PC-3 (cell line): ENCODE results near the gene PIGV. TPM values are rescaled to one million over a fixed set of nuclear protein-coding genes. Genes with fewer than 3 reads are reported as not detected.

Source experiments
- ATAC-seq: fragments of 200-7000 bp; cut with Tn5 transposase; 2 replicates; pipeline ENCODE4 v1.9.1; 2020; ENCODE audit warnings: mild to moderate bottlenecking, moderate library complexity
- BruUV-seq: library from RNA; stranded (reverse); fragments of 400-500 nt; replicated peaks from 2 replicates; lab custom pipeline; 2021; lab: Mats Ljungman, UMichigan
- CTCF ChIA-PET: fragments of 300-600 bp; sonication (Branson Sonifier 250); formaldehyde crosslinking; loops from one replicate; lab custom pipeline; 2022; ENCODE audit warnings: antibody characterized with exemption; lab: Charles Lee
- POLR2A ChIA-PET: fragments of 300-600 bp; sonication (Branson Sonifier 250); formaldehyde crosslinking; loops from one replicate; lab custom pipeline; 2022; ENCODE audit warnings: antibody characterized with exemption; ENCODE audit not compliant: unreplicated experiment; lab: Charles Lee
- DNase-seq: peaks from one replicate; pipeline ENCODE4 v3.0.0-alpha.2; 2015
- H2AFZ ChIP-seq: fragments of 300-600 bp; sonication (generic); 2 replicates; pipeline ENCODE4 v1.6.0; 2016; ENCODE audit warnings: antibody characterized with exemption, low read length
- H3F3A ChIP-seq: fragments of 300-600 bp; sonication (generic); one replicate; pipeline ENCODE4 v1.6.0; 2017; ENCODE audit warnings: antibody characterized with exemption, low read length, control low read depth, mild to moderate bottlenecking; ENCODE audit not compliant: unreplicated experiment
- H3K27ac ChIP-seq: fragments of 300-600 bp; sonication (generic); 2 replicates; pipeline ENCODE4 v1.5.1; 2016; ENCODE audit warnings: mild to moderate bottlenecking, low read length
- H3K27me3 ChIP-seq: fragments of 300-600 bp; sonication (generic); 2 replicates; pipeline ENCODE4 v1.6.1; 2016; ENCODE audit warnings: low read length, mixed read lengths
- H3K36me3 ChIP-seq: fragments of 300-600 bp; sonication (generic); 2 replicates; pipeline ENCODE4 v1.6.1; 2016; ENCODE audit warnings: low read depth, mixed run types, low read length, mixed read lengths
- H3K4me1 ChIP-seq: fragments of 300-600 bp; sonication (generic); 2 replicates; pipeline ENCODE4 v1.5.1; 2016; ENCODE audit warnings: low read length; ENCODE audit not compliant: insufficient read depth
- H3K4me2 ChIP-seq: fragments of 300-600 bp; sonication (generic); 2 replicates; pipeline ENCODE4 v1.6.0; 2016; ENCODE audit warnings: low read length
- H3K4me3 ChIP-seq: fragments of 300-600 bp; sonication (generic); 2 replicates; pipeline ENCODE4 v1.5.1; 2016; ENCODE audit warnings: mild to moderate bottlenecking, low read length, mixed read lengths
- H3K79me2 ChIP-seq: fragments of 300-600 bp; sonication (generic); 2 replicates; pipeline ENCODE4 v1.6.1; 2017; ENCODE audit warnings: low read length, mixed read lengths
- H3K9ac ChIP-seq: fragments of 300-600 bp; sonication (generic); 2 replicates; pipeline ENCODE4 v1.6.0; 2016; ENCODE audit warnings: mild to moderate bottlenecking, low read length
- H3K9me2 ChIP-seq: fragments of 300-600 bp; sonication (generic); replicated peaks from 2 replicates; pipeline ENCODE4 v1.6.1; 2016; ENCODE audit warnings: mixed run types, low read length, mixed read lengths
- H3K9me3 ChIP-seq: fragments of 300-600 bp; sonication (generic); 2 replicates; pipeline ENCODE4 v1.6.1; 2016; ENCODE audit warnings: low read length, mixed read lengths
- H4K20me1 ChIP-seq: fragments of 300-600 bp; sonication (generic); 2 replicates; pipeline ENCODE4 v1.6.1; 2016; ENCODE audit warnings: low read length, mixed read lengths
- CTCF ChIP-seq: fragments of 300-600 bp; sonication (generic); conservative IDR thresholded peaks from 2 replicates; pipeline ENCODE4 v1.5.1; 2017; ENCODE audit warnings: antibody characterized with exemption, low read depth, mild to moderate bottlenecking, low read length
- EZH2 ChIP-seq: fragments of 300-600 bp; sonication (generic); IDR thresholded peaks from one replicate; pipeline ENCODE4 v1.6.1; 2017; ENCODE audit warnings: antibody characterized with exemption, mild to moderate bottlenecking, low read length; ENCODE audit not compliant: unreplicated experiment
- EZH2phosphoT487 ChIP-seq: fragments of 300-600 bp; sonication (generic); IDR thresholded peaks from 2 replicates; pipeline ENCODE4 v1.6.1; 2018; ENCODE audit warnings: mild to moderate bottlenecking, antibody characterized with exemption, low read length, borderline replicate concordance
- intact Hi-C: fragments of 100-400 bp; cut with micrococcal nuclease; formaldehyde crosslinking; loops from 2 replicates; pipeline ENCODE4 v1.9.0; 2023
- total RNA-seq: library from RNA; depleted of rRNA; stranded (reverse); fragments of >200 nt; gene quantifications from 2 replicates; pipeline ENCODE4 v1.2.3, GENCODE V29; 2014

Gene PIGV
- total RNA-seq, 1 experiment from 2014 or later = 6.0 TPM

GRCh38 chr1:26827663-26828062, 39.9 kb downstream of the PIGV start:
- Histone ChIP-seq H3K27me3 (no peaks in the 10 kb centered on the region), H3K9me3 (no peaks in the 10 kb centered on the region), H3K4me2 (peak overlapping the region; percentile 96), H3K36me3 (peaks cover 9% of the 10 kb centered on the region; the same call in 1 of the 2 replicates), H4K20me1 (no peaks in the 10 kb centered on the region), H3F3A (no peaks in the 10 kb centered on the region), H3K4me1 (peaks cover 46% of the 10 kb centered on the region), H3K27ac (no peak overlapping the region), H3K9me2 (no peaks in the 10 kb centered on the region), H3K4me3 (peak overlapping the region; percentile 82), H3K79me2 (peaks cover 55% of the 10 kb centered on the region), H3K9ac (peak overlapping the region; percentile 70), H2AFZ (no peak overlapping the region)
- ATAC-seq = no peak
- ChIA-PET CTCF (no interaction called here), POLR2A (no interaction called here)
- no peak for DNase-seq
- intact Hi-C loops = no loop called here
- TF ChIP-seq CTCF = no peak
- no peak for TF ChIP-seq EZH2phosphoT487
- TF ChIP-seq EZH2 = no peak
- BruUV-seq = TSS peak; percentile 18

GRCh38 chr1:26828411-26828991, 40.8 kb downstream of the PIGV start:
- Histone ChIP-seq H3K27ac (no peak overlapping the region), H3K9ac (no peak overlapping the region), H3K4me3 (no peak overlapping the region; the same call in 1 of the 2 replicates), H4K20me1 (no peaks in the 10 kb centered on the region), H3K36me3 (peaks cover 17% of the 10 kb centered on the region), H3K4me1 (peaks cover 46% of the 10 kb centered on the region), H3K4me2 (peak overlapping the region; percentile 61), H3K9me2 (no peaks in the 10 kb centered on the region), H3K27me3 (no peaks in the 10 kb centered on the region), H2AFZ (no peak overlapping the region), H3F3A (no peaks in the 10 kb centered on the region), H3K79me2 (peaks cover 55% of the 10 kb centered on the region), H3K9me3 (no peaks in the 10 kb centered on the region)
- no TSS peak for BruUV-seq
- DNase-seq = no peak
- ChIA-PET CTCF (interaction anchor here (0.7 kb wide), 1 partner anchor 218 kb away, joined by 3 read pairs; no protein-coding TSS in a partner anchor), POLR2A (no interaction called here)
- ATAC-seq = no peak
- intact Hi-C loops = no loop called here
- no peak for TF ChIP-seq EZH2

GRCh38 chr1:26829184-26829911, 41.6 kb downstream of the PIGV start:
- Histone ChIP-seq H3K4me1 (peaks cover 41% of the 10 kb centered on the region), H3K27ac (no peak overlapping the region), H3K27me3 (no peaks in the 10 kb centered on the region), H3F3A (no peaks in the 10 kb centered on the region), H3K9ac (no peak overlapping the region), H3K79me2 (peaks cover 55% of the 10 kb centered on the region), H3K4me2 (peak overlapping the region; percentile 61; the same call in 1 of the 2 replicates), H2AFZ (no peak overlapping the region), H3K9me2 (no peaks in the 10 kb centered on the region), H4K20me1 (no peaks in the 10 kb centered on the region), H3K4me3 (no peak overlapping the region; the same call in 1 of the 2 replicates), H3K9me3 (no peaks in the 10 kb centered on the region), H3K36me3 (peaks cover 21% of the 10 kb centered on the region)
- no peak for DNase-seq
- no TSS peak for BruUV-seq
- ChIA-PET POLR2A (no interaction called here), CTCF (interaction anchor here (0.7 kb wide), 1 partner anchor 217 kb away, joined by 3 read pairs; no protein-coding TSS in a partner anchor)
- no peak for TF ChIP-seq EZH2phosphoT487
- no peak for TF ChIP-seq EZH2
- TF ChIP-seq CTCF = no peak
- intact Hi-C loops = no loop called here
- ATAC-seq = no peak
